ENCODE measurements around the gene ARHGEF10L. TPM values are rescaled to one million over a fixed set of nuclear protein-coding genes. Genes with fewer than 3 reads are reported as not detected.

ARHGEF10L gene
- total RNA-seq, 1 experiment from 2014 or later: 19.6 TPM

DNA sequence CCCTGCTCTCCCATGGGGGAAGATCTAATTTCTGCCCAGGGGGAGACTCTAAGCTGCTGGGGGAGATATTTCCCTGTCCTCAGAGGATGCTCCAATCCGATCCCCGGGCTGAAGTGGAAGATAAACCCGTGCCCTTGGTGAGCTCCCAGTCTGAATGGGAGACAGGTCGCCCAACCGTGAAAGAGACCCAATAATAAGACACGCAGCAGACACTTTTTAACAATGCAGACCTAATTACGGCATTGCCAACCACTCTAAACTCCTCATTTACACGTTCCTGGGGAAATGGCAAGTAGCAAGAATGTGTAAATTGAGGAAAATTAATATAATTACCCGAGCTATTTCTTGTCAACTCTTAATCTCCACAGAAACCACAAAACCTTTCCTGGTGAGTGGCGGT is 166.9 kb downstream of the ARHGEF10L start:
- in situ Hi-C loops (cut with HindIII; ENCODE audit: low sequenced_read_pairs): no loop called here
- DNase-seq (ENCODE audit: low spot score): no peak

GRCh38 chr1:17709981-17710380 is 170.5 kb downstream of the ARHGEF10L start:
- in situ Hi-C loops (cut with HindIII; ENCODE audit: low sequenced_read_pairs): no loop called here
- DNase-seq (ENCODE audit: low spot score): no peak

DNA sequence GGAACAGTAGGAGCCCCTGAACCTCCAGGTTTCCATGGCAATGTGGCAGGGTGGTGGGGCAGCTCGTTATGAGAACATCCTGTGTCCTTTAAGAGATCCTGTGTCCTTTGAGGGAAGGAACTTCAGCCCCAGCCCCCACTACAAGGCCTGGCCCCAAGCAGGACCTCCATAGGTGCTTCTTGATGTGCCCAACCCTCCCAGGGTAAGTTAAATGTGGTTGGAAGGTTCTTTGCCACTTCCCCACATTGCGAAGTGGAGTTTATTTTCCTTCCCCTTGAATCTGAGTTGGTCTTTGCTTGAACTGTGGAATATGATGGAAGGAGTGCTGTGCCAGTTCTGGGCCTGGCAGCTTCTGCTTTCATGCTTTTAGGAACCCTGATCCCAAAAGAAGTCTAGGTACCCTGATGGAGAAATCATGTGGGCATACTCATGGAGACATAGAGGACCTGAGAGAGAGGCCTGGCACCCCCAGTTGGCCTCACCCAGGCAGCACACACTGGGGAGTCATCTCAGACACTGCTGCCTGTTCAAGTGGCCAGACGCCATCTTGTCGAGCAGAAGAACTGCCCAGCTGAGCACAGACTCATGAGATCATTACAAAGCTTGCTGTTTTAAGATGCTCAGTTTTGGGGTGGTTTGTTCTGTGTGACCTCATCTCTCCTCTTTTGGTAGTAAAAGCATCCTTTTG is 171.5 kb downstream of the ARHGEF10L start:
- DNase-seq (ENCODE audit: low spot score): no peak
- in situ Hi-C loops (cut with HindIII; ENCODE audit: low sequenced_read_pairs): no loop called here

DNA sequence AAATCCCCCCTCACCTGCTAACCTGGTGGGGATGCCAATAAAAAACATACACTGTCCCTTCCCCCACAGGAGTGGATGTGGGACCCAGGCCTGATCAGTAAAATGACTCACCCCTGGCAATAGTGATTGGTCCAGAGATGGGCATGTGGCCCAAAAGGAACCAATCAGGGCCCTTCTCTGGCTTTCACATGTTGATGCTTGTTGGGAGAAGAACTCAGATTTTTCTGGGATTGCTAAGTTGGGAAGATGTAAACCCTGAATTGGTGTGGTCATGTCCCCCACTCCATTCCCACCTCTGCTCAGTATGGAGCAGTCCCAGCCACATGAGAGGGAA is 172.0 kb downstream of the ARHGEF10L start:
- DNase-seq (ENCODE audit: low spot score): no peak
- in situ Hi-C loops (cut with HindIII; ENCODE audit: low sequenced_read_pairs): no loop called here

DNA sequence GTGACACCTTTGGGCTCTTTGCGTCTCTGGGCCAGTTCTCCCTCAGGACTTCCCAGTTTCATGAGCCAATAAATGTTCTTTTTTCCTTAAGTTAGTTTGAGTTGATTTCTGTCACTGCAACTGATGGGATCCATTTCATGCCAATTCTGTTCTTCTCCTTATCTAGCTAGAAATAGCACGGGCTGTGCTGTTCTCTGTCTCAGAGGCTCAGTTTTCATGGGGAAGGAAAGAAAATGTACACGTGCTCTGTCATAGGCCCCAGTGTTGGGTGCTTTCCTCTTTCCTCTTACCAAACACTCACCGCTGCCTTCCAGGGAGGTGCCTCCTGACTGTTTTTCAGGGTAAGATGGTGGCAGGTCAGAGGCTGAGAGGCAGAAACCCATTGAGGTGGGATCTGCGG is 172.4 kb downstream of the ARHGEF10L start:
- no peak for DNase-seq (ENCODE audit: low spot score)
- in situ Hi-C loops (cut with HindIII; ENCODE audit: low sequenced_read_pairs): no loop called here

- DNase-seq (ENCODE audit: low spot score): no peak
- in situ Hi-C loops (cut with HindIII; ENCODE audit: low sequenced_read_pairs): no loop called here
These were observed 174.5 kb downstream of the ARHGEF10L start for GRCh38 chr1:17713993-17714392.

DNA sequence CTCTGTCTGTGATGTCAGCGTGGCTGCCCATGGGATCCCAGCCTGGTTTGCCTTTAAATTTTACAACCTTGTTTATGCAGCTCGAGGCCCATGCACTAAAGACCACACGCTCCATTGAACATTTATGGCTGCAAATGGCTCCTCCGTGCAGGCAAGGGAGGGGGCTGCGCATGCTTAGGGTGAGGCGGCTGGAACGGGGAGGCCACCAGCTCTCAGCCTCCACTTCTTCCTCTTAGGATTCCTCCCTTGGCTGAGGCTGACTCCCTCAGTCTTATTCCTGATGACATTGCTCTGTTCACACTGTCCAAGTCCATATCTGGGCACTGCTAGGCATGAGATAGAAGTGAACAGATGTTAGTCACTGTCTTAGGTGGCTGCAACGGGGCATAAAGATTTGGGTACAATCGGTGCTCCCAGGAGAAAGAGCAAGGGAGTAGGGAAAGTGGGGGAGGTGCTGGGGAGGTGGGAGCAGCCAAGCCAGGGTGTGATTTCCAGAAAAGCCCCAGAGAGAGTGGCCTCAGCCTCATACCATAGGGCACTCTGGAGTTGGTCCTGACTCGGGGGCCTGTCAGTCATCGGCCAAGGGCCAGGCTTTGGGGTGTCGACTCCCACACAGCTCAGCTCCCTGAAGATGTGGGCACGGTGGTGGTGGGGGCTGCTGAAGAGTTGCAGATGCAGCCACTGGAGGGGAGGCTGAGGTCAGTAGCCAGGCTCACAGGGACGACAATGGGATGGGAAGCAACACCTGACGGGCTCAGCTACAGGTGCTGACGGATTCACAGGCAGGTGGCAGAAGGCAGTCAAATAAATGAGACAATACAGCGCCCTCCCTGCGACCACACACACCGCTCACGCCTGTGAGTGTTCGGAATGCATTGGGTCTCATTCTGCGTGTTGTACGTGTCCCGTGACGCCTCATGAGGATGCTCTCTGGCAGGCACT is 178.4 kb downstream of the ARHGEF10L start:
- no peak for DNase-seq (ENCODE audit: low spot score)
- in situ Hi-C loops (cut with HindIII; ENCODE audit: low sequenced_read_pairs): no loop called here

GRCh38 chr1:17719874-17720273 is 180.4 kb downstream of the ARHGEF10L start:
- no peak for DNase-seq (ENCODE audit: low spot score)
- in situ Hi-C loops (cut with HindIII; ENCODE audit: low sequenced_read_pairs): no loop called here

DNA sequence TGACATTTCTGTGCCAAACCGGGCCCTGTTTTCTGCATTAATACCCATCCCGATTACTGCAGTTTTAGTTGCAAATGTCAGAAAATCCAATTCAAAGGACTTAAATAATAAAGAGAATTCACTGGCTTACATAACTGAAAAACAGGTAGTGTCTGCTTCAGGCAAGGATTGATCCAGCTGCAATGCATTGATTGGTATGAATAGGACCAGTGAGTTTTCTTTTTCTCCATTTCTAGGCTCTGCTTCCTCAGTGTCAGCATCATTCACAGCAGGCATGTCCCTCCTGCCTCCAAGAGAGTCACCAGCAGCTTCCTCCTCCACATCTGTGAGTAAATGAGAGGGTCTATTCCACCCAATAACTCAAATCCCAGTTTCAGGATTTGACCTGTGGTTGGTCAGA is 181.9 kb downstream of the ARHGEF10L start:
- in situ Hi-C loops (cut with HindIII; ENCODE audit: low sequenced_read_pairs): no loop called here

DNA sequence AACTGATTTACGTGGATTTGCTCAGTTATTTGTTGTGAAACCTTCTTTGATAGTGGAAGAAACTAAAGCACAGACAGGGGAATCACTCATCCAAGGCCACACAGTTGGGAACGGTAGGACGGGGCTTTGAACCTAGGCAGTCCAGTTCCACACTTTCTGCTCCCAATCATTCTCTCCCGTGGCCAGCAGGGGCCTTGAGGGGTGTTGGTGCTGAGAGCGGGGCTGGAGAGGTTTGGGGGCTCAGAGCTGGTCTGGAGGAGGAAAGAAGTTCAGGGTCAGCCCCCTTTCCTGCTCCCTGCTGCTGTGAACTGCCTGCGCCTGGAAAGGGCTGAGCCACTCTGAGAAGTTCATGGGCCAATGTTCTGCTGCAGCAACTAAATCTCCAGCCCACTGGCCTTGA is 184.2 kb downstream of the ARHGEF10L start:
- in situ Hi-C loops (cut with HindIII; ENCODE audit: low sequenced_read_pairs): no loop called here
- no peak for DNase-seq (ENCODE audit: low spot score)

More for the DNA sequence above, 181.9 kb downstream of the ARHGEF10L start:
- no peak for DNase-seq (ENCODE audit: low spot score)

- no peak for DNase-seq (ENCODE audit: low spot score)
- in situ Hi-C loops (cut with HindIII; ENCODE audit: low sequenced_read_pairs): no loop called here
These were observed 184.7 kb downstream of the ARHGEF10L start for GRCh38 chr1:17724150-17724549.

- DNase-seq (ENCODE audit: low spot score): no peak
- in situ Hi-C loops (cut with HindIII; ENCODE audit: low sequenced_read_pairs): no loop called here
These were observed 185.7 kb downstream of the ARHGEF10L start for GRCh38 chr1:17725084-17725719.

DNA sequence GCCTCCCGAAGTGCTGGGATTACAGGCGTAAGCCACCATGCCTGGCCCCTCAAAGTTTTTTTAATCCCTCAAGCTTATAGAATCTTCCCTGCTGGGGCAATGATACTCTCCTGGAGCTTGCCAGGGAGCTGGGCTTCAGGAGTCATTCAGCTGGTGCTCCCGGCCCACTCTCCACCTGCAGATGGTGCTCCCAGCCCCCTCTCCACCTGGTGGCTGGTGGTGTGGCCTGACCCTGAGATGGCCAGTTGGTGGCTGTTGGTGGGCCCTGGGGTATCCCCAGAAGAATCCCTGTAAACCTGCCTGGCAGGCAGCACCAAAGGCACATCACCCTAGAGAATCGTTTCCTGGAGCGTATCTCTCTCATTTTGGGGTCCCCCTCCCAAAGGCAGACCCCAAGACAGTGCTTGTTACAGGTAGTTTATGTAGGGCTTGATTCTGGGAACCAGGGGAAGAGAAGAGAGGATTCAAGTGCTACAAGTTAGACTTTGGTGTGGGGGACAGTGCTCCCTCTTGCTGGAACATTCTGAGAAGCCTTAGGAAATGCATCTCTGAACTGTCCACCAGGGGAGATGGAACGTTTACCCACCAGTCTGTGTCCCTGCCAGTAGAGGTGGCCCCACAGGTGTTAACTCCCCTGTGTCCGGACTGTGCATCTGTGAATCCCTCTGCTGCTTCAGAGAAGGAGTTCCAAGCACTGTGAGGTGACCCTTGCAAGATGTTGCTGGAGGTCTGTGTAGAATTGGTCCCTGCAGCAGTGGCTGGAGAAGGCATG is 186.5 kb downstream of the ARHGEF10L start:
- in situ Hi-C loops (cut with HindIII; ENCODE audit: low sequenced_read_pairs): no loop called here
- no peak for DNase-seq (ENCODE audit: low spot score)

GRCh38 chr1:17728123-17728712 is 188.7 kb downstream of the ARHGEF10L start:
- DNase-seq (ENCODE audit: low spot score): no peak

GRCh38 chr1:17729248-17729647 is 189.8 kb downstream of the ARHGEF10L start:
- DNase-seq (ENCODE audit: low spot score): no peak
- in situ Hi-C loops (cut with HindIII; ENCODE audit: low sequenced_read_pairs): no loop called here

More at GRCh38 chr1:17728123-17728712, 188.7 kb downstream of the ARHGEF10L start:
- in situ Hi-C loops (cut with HindIII; ENCODE audit: low sequenced_read_pairs): no loop called here

GRCh38 chr1:17729909-17730308 is 190.4 kb downstream of the ARHGEF10L start:
- DNase-seq (ENCODE audit: low spot score): no peak
- in situ Hi-C loops (cut with HindIII; ENCODE audit: low sequenced_read_pairs): no loop called here

GRCh38 chr1:17731460-17731859 is 192.0 kb downstream of the ARHGEF10L start:
- in situ Hi-C loops (cut with HindIII; ENCODE audit: low sequenced_read_pairs): no loop called here
- DNase-seq (ENCODE audit: low spot score): no peak

DNA sequence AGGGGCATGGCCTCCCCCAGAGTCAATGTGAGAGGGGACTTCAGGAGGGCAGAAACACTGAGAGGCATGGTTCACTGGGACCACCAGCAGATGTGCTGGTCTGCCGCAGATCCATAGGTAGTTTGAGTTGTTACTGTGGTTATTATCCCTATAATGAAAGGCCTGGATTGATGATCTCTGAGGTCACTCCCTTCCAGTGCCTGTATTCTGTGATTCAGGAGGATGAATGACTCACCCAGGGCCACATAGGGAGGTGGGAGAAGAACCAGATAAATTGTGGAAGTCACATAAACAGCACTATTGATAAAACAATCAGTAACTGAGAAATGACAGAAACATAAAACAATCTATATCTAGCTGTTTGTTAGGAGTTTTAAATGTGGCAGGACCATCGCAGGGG is 193.0 kb downstream of the ARHGEF10L start:
- in situ Hi-C loops (cut with HindIII; ENCODE audit: low sequenced_read_pairs): no loop called here
- no peak for DNase-seq (ENCODE audit: low spot score)

- no peak for DNase-seq (ENCODE audit: low spot score)
- in situ Hi-C loops (cut with HindIII; ENCODE audit: low sequenced_read_pairs): no loop called here
These were observed 194.2 kb downstream of the ARHGEF10L start for GRCh38 chr1:17733661-17734060.
